Thyroid gland (tissue), 4 donors: ENCODE measurements around the gene TXNDC11.

Experiments used
- CTCF ChIP-seq, 6 experiments: fragments of 200-600 bp in 3 of 6; fragments of 450-650 bp in 3 of 6; sonication (generic) in 3 of 6; IDR thresholded peaks; one replicate each; pipeline ENCODE4 v1.5.1; 2016 to 2019; ENCODE audit warnings: antibody characterized with exemption in 6 of 6, mild to moderate bottlenecking in 2 of 6, inconsistent platforms in 1 of 6, moderate library complexity in 1 of 6
- POLR2A ChIP-seq, 2 donors: fragments of 450-650 bp; IDR thresholded peaks; one replicate each; pipeline ENCODE4 v1.6.1; 2017; ENCODE audit warnings: antibody characterized with exemption in 2 of 2, mild to moderate bottlenecking in 2 of 2, moderate library complexity in 1 of 2

DNA sequence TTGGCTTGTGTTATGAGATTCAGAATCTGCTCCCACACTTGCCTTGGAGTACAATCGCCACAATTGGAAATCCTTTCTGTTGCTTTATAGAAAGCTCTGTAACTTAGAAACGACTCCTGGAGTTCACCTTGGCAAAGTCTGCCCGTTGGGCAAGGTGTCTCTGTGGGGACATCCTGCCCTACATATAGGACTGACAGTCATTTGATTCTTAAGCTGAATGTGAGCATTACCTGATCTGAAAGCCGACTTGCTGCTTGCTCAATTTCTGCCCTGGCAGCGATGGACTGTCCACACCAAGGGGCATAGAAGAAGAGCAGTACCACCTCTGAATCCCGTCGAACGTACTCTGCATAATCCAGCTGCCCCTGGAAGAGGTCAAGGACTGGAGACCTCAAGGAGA, 6.9 kb downstream of the TXNDC11 start:
- no peak for TF ChIP-seq CTCF (IDR thresholded peaks at IDR 0.05)
- no peak for TF ChIP-seq POLR2A (IDR thresholded peaks at IDR 0.05)
